Endometrium (tissue), 2 donors: ENCODE data around the gene HOXB4.

Experiments
- FAIRE-seq: peaks from 2 replicates; lab custom pipeline; 2012; peaks lifted over from hg19 to GRCh38; lab: Jason Lieb, UNC
- donor health status: control.
- donor health status: control.

The HOXB4 gene

DNA sequence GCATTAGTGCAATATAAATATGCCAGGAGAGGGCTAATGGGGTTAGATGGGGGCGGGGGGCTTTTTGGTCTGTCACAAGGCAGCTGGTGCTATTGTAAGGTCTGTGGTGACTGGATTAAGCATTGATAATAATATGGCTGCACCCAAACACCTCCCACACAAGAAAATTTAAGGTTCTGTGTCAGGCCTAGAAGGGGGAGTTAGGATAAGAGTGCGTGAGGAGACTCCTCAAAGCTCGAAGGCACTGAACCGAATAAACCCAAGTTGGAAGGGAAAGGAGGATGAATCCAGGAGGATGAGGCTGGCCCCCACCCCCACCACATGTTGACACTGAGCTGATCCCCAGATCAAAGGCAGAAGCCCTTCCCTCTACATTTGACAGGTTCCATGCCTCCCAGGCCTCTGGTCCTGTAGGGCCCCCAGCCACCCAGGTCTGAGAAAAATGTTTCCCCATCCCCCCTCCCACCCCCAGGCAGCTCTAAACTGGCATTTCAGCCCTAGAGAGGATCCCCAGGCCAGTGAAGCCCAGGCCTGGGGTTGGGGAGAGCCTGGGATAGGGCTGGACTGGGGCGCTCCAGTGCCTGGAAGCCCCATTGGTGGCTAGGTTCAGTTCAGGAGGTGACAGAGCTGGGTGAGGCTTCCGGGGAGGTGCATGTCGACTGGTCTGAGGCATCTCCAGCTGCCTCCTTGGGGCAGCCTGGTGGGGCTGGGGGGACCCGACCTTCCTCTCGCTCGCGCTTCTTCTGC lies 49.0 kb downstream of the HOXB4 start:
- no peak for FAIRE-seq

DNA sequence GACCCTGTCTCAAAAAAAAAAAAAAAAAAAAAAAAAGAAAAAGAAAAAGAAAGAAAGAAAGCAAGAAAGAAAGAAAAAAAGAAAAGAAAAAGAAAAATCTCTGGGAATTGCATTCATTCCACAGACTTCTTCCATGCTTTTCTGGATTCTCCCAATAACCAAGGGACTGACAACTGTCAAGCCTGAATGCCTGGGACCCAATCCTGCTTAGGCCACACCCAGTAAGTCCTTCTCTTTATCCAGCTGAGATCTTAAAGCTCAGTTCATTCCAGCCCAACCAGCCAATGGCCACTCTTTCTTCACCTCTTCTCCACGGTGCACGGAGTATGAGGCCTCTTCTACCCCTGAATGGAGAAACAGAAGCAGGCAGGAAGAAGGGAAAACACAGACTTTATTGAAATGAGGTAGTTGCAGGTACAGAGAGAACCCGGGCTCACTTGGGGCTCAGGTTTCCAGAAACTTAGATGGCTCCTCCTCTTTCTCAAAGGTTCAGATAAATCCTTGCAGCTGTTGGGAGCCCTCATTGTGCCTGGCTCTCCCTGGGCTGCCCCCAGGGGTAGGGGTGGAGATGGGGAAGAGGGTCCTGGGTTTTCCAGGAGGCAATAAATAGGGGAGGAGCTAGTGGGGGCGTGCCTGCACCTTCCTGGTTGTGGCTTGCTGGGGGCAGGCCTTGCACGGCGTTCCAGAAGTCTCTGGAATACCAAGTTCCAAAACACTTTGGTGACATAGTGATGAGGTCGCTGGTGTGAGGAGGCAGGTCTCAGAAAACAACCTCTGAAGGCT lies 49.8 kb downstream of the HOXB4 start:
- no peak for FAIRE-seq

- no peak for FAIRE-seq
Measured at GRCh38 chr17:48527547-48527932, 50.6 kb downstream of the HOXB4 start.

DNA sequence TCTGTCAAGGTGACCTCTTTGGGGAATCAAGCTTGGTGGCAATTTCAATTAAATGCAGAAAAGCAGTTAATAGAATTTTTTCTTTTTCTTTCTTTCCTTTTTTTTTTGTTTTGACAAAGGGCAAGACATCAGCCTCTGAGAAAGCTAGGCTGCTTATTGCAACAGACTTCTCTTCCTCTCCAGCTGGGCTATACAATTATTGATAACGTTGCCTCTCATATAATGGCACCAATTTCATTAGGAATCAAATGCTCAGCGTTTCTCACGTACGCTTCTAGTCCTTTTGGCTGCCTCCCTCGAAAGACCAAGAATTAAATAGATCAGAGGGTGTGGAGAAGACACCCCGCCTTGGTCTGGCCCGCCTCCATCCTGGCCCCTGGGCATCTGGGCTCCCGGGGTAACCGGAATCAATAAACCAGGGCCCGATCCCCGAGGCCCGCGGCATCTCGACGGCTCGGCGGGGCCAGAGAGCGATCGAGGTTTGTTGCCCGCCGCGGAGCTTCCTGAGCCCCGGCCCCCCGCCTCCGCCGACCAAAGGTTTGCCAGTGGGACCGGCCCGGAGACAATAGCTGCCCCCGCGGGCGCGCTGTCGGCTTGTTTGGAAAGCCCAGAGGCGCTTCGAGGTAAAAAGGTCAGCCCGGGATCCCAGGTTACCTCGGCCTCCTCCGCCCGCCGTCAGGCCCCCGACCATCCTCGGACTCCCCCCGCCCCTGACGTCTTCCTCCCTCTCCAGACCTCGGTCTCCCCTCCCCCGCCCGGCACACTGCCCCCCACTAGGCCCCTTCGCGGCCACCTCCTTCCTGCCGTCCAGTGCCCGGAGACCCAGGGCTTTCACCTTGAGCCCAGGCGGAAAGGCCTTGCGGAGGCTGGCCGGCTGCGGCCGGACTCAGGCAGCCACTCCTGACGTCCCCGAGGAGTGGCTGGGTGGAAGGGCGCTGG lies 51.3 kb downstream of the HOXB4 start:
- no peak for FAIRE-seq
